GM10248 (cell line): Measurements from ENCODE around the gene R3HDM4.

ENCODE experiments used
- CTCF ChIA-PET: fragments of 300-600 bp; sonication (Branson Sonifier 250); formaldehyde crosslinking; extraction: SDS; loops from one replicate; lab custom pipeline; 2021; ENCODE audit warnings: antibody characterized with exemption; lab: Yijun Ruan, JAX
- POLR2A ChIA-PET: fragments of 350-650 bp; sonication (Branson Sonifier 250); formaldehyde crosslinking; extraction: SDS; loops from one replicate; lab custom pipeline; 2020; ENCODE audit warnings: antibody characterized with exemption; lab: Yijun Ruan, JAX
- DNase-seq: peaks from one replicate; pipeline ENCODE4 v3.0.0; 2012; ENCODE audit errors: extremely low spot score
- CTCF ChIP-seq: IDR thresholded peaks from 2 replicates; pipeline ENCODE4 v1.5.1; 2012; ENCODE audit warnings: mild to moderate bottlenecking, low read depth; ENCODE audit errors: extremely low read depth, missing control alignments, control extremely low read depth

Gene R3HDM4

GRCh38 chr19:956766-957440 is 43.9 kb upstream of the R3HDM4 start:
- ChIA-PET POLR2A (interaction anchor here (0.6 kb wide), 1 partner anchor 9 kb away, joined by 4 read pairs; no protein-coding TSS in a partner anchor), CTCF (interaction anchor here (2.2 kb wide), 1 partner anchor 25 kb away, joined by 6 read pairs; no protein-coding TSS in a partner anchor)
- DNase-seq = no peak
- TF ChIP-seq CTCF = no peak

GRCh38 chr19:955803-956765 is 43.1 kb upstream of the R3HDM4 start:
- POLR2A ChIA-PET = no interaction called here
- TF ChIP-seq CTCF = no peak
- CTCF ChIA-PET = interaction anchor here (2.2 to 2.3 kb wide), 2 partner anchors 15 to 26 kb away, joined by 6 to 9 read pairs; no protein-coding TSS in a partner anchor
- no peak for DNase-seq

GRCh38 chr19:954672-955494 is 41.9 kb upstream of the R3HDM4 start:
- TF ChIP-seq CTCF = no peak
- POLR2A ChIA-PET = interaction anchor here (1.0 kb wide), 1 partner anchor 12 kb away, joined by 4 read pairs; no protein-coding TSS in a partner anchor
- DNase-seq = peak; percentile 90
- CTCF ChIA-PET = interaction anchor here (0.6 to 2.3 kb wide), 6 partner anchors 10 to 99 kb away, joined by 3 to 9 read pairs (median 3); no protein-coding TSS in a partner anchor

- ChIA-PET POLR2A (interaction anchor here (1.0 kb wide), 1 partner anchor 11 kb away, joined by 4 read pairs; no protein-coding TSS in a partner anchor), CTCF (interaction anchor here (0.6 to 2.3 kb wide), 5 partner anchors 11 to 98 kb away, joined by 3 to 9 read pairs (median 3); no protein-coding TSS in a partner anchor)
- TF ChIP-seq CTCF = no peak
- no peak for DNase-seq
These were observed 41.3 kb upstream of the R3HDM4 start for GRCh38 chr19:954272-954671.

GRCh38 chr19:953445-954271 is 40.6 kb upstream of the R3HDM4 start:
- ChIA-PET POLR2A (no interaction called here), CTCF (no interaction called here)
- no peak for DNase-seq
- no peak for TF ChIP-seq CTCF
